IMR-90 (cell line): ENCODE data around the gene NOP16.

Experiments
- CEBPB ChIP-seq: IDR thresholded peaks from 2 replicates; pipeline ENCODE4 v1.6.1; 2012; ENCODE audit warnings: low read depth, low read length, improper control_type of control experiment
- CTCF ChIP-seq: conservative IDR thresholded peaks from 2 replicates; pipeline ENCODE4 v1.5.1; 2012; ENCODE audit warnings: mild to moderate bottlenecking, low read depth, low read length, improper control_type of control experiment
- MXI1 ChIP-seq: IDR thresholded peaks from 2 replicates; pipeline ENCODE4 v1.6.1; 2012; ENCODE audit warnings: low read depth, mild to moderate bottlenecking, low read length, moderate library complexity, borderline replicate concordance
- RCOR1 ChIP-seq: IDR thresholded peaks from 2 replicates; pipeline ENCODE4 v1.6.1; 2012; ENCODE audit warnings: mild to moderate bottlenecking, low read length, improper control_type of control experiment; ENCODE audit not compliant: insufficient replicate concordance
- USF2 ChIP-seq: fragments of 150-350 bp; IDR thresholded peaks from 2 replicates; pipeline ENCODE4 v1.6.1; 2017; ENCODE audit warnings: mild to moderate bottlenecking, antibody characterized with exemption, low read length, low read depth

- TF ChIP-seq CTCF (no peak), CEBPB (no peak), USF2 (no peak), MXI1 (no peak), RCOR1 (no peak)
These were observed 35.8 kb upstream of the NOP16 start for GRCh38 chr5:176424181-176424580.
